Glutamatergic neuron (in vitro differentiated cells): ENCODE measurements around the gene INTS7. TPM values are rescaled to one million over a fixed set of nuclear protein-coding genes. Genes with fewer than 3 reads are reported as not detected.

Experiments
- DNase-seq: peaks from one replicate; pipeline ENCODE4 v3.0.0; 2022
- H3K27ac Mint-ChIP-seq: one replicate; pipeline ENCODE4 v1.8.0; 2020; ENCODE audit warnings: mild to moderate bottlenecking, mixed read lengths, inconsistent platforms; ENCODE audit not compliant: unreplicated experiment
- H3K27me3 Mint-ChIP-seq: one replicate; pipeline ENCODE4 v1.8.0; 2020; ENCODE audit warnings: mild to moderate bottlenecking, moderate library complexity, mixed read lengths, inconsistent platforms; ENCODE audit not compliant: unreplicated experiment
- H3K36me3 Mint-ChIP-seq: one replicate; pipeline ENCODE4 v1.8.0; 2020; ENCODE audit warnings: mild to moderate bottlenecking, mixed read lengths, inconsistent platforms; ENCODE audit not compliant: unreplicated experiment
- H3K4me1 Mint-ChIP-seq: one replicate; pipeline ENCODE4 v1.8.0; 2020; ENCODE audit warnings: mild to moderate bottlenecking, low read depth, mixed read lengths, inconsistent platforms; ENCODE audit not compliant: unreplicated experiment
- H3K4me3 Mint-ChIP-seq: one replicate; pipeline ENCODE4 v1.8.0; 2020; ENCODE audit warnings: mild to moderate bottlenecking, mixed read lengths, inconsistent platforms; ENCODE audit not compliant: unreplicated experiment
- H3K9me3 Mint-ChIP-seq: one replicate; pipeline ENCODE4 v1.8.0; 2020; ENCODE audit warnings: mild to moderate bottlenecking, moderate library complexity, mixed read lengths, inconsistent platforms; ENCODE audit not compliant: unreplicated experiment
- microRNA-seq: library from miRNA; unstranded; fragments of <30 nt; microRNA quantifications from one replicate; pipeline ENCODE4, GENCODE V29; 2020; ENCODE audit not compliant: unreplicated experiment
- total RNA-seq: library from RNA; stranded (reverse); fragmentation: NEBNext Ultra II Directional; extraction: Animal tissue kit (Norgen Biotek cat#: 25700); gene quantifications from one replicate; pipeline ENCODE4 v1.2.1, GENCODE V29; 2021; ENCODE audit not compliant: unreplicated experiment
- TF ChIP-seq, protein P1 (sequence below): fragments of 200-600 bp; sonication (generic); IDR thresholded peaks from one replicate; pipeline ENCODE4 v1.5.0; 2021; ENCODE audit not compliant: partially characterized antibody, unreplicated experiment

Gene INTS7
- total RNA-seq, 1 donor from 2014 or later = 17.6 TPM

DNA sequence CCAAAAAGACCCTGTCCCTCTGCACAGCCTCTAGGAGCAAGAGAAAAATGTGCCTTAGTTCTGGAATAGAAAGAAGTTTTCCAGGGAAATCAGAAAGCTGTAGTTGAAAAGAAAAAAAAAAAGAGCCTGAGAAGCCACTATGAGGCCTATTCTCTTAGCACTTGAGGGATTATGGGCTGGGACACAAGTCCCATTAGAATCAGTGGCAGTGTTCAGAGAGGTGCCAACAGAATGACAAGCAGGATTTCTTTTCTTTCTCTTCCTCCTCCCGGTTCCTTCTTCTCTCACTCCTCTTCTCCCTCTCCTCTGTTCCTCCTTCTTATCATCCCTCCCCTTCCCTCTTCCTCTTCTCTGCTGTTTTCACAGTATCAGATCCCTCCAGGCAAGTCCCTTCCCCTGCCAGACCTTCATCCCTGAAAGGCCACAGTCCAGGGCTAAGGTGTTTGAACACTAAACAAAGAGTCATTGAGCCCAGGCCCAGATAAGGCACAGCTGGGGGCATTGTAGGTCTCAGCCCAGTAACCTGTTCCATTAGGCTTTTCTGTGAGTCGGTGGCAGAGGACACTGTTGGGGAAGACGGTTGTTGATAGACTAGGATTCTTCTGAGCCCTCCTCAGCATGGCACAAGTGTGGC lies 140.1 kb downstream of the INTS7 start:
- Mint-ChIP-seq H3K27ac (no peak overlapping the region), H3K4me3 (no peak overlapping the region), H3K9me3 (no peaks in the 10 kb centered on the region), H3K27me3 (no peaks in the 10 kb centered on the region), H3K36me3 (peaks cover 2% of the 10 kb centered on the region), H3K4me1 (no peaks in the 10 kb centered on the region)
- TF ChIP-seq, protein P1, sequence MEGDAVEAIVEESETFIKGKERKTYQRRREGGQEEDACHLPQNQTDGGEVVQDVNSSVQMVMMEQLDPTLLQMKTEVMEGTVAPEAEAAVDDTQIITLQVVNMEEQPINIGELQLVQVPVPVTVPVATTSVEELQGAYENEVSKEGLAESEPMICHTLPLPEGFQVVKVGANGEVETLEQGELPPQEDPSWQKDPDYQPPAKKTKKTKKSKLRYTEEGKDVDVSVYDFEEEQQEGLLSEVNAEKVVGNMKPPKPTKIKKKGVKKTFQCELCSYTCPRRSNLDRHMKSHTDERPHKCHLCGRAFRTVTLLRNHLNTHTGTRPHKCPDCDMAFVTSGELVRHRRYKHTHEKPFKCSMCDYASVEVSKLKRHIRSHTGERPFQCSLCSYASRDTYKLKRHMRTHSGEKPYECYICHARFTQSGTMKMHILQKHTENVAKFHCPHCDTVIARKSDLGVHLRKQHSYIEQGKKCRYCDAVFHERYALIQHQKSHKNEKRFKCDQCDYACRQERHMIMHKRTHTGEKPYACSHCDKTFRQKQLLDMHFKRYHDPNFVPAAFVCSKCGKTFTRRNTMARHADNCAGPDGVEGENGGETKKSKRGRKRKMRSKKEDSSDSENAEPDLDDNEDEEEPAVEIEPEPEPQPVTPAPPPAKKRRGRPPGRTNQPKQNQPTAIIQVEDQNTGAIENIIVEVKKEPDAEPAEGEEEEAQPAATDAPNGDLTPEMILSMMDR = no peak
- no peak for DNase-seq

DNA sequence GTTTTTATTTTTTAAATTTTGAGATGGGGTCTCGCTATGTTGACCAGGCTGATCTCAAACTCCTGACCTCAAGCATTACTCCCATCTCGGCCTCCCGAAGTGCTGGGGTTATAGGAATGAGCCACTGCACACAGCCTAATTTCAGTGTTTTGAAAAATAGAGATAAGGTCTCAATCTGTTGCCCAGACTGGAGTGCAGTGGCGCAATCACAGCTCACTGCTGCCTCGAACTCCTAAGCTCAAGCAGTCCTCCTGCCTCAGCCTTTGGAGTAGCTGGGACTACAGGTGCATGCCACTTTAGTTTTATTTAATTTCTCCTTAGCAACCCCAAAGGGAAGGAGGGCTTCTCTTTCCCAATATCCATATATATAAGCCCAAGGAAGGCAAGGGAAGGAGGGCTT lies 141.0 kb downstream of the INTS7 start:
- peaks cover 6% of the 10 kb centered on the region for H3K36me3 Mint-ChIP-seq
- H3K4me1 Mint-ChIP-seq = no peaks in the 10 kb centered on the region
- DNase-seq = no peak
- H3K9me3 Mint-ChIP-seq = peaks cover 2% of the 10 kb centered on the region
- H3K27ac Mint-ChIP-seq = no peak overlapping the region
- TF ChIP-seq, protein P1 = no peak
- no peak overlapping the region for H3K4me3 Mint-ChIP-seq
- no peaks in the 10 kb centered on the region for H3K27me3 Mint-ChIP-seq

DNA sequence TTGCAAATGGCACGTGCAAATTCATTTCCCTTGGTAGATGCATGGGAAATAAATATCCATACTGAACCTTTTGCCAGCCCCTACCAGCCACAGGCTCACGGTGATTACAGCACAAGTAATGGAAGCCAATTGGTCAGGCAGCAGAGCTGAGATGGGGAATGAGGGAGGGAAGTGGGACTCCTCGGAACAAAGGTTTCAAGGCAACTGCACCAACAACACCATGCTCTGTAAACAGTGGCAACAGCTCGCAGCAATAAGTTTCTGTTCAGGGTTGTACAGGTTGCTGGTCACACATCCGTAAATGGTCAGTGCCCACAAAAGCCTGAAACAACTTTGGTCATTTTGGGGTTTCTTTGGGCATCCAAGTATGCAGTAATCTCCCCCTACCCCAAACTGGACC lies 142.1 kb downstream of the INTS7 start:
- peaks cover 6% of the 10 kb centered on the region for H3K36me3 Mint-ChIP-seq
- DNase-seq = no peak
- H3K27ac Mint-ChIP-seq = no peak overlapping the region
- no peak overlapping the region for H3K4me3 Mint-ChIP-seq
- peaks cover 2% of the 10 kb centered on the region for H3K9me3 Mint-ChIP-seq
- TF ChIP-seq, protein P1 = no peak
- H3K4me1 Mint-ChIP-seq = no peaks in the 10 kb centered on the region
- H3K27me3 Mint-ChIP-seq = no peaks in the 10 kb centered on the region

DNA sequence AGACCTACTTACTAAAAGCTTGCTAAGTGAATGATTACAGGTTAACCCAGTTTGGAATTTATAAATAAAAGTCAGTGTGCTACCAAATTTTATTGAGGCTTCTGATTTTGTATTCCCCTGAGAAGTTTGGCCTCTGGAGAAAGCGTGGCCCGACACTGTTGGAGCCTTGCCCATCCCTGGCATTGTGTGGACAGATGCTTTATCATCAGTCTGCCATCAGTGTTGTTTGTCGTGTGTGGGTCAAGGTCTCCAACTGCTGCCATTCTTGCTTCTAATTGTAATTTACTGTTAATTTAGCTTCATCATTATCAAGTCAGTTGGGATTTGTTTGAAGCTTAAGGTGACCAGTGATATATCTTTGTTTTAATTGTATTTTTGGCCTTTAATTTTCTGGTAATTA lies 142.8 kb downstream of the INTS7 start:
- TF ChIP-seq, protein P1 = no peak
- Mint-ChIP-seq H3K4me3 (no peak overlapping the region), H3K9me3 (peaks cover 2% of the 10 kb centered on the region), H3K4me1 (no peaks in the 10 kb centered on the region), H3K27ac (no peak overlapping the region), H3K27me3 (no peaks in the 10 kb centered on the region), H3K36me3 (peaks cover 6% of the 10 kb centered on the region)
- no peak for DNase-seq

DNA sequence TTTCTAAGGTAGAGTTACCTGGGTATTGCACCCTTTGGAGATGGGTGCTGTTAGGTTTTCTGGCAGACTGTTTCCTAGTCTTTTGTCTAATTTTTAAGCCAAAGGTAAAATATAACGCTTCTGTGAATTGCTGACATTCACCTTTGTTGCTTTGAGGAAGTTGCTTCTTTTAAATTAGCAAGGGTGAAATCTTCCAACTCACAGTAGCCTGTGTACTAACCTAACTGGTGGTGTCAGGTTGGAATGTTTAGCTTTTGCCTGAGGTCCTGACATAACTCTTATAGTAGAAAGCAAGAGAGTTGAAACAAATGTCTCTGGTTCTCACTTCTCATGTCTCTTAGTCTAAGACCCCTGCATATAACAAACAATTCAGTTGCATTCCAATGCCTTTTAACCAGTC lies 143.6 kb downstream of the INTS7 start:
- no peak for DNase-seq
- no peaks in the 10 kb centered on the region for H3K27me3 Mint-ChIP-seq
- H3K9me3 Mint-ChIP-seq = peaks cover 2% of the 10 kb centered on the region
- H3K4me3 Mint-ChIP-seq = no peak overlapping the region
- H3K36me3 Mint-ChIP-seq = peaks cover 6% of the 10 kb centered on the region
- no peak overlapping the region for H3K27ac Mint-ChIP-seq
- TF ChIP-seq, protein P1 = no peak
- H3K4me1 Mint-ChIP-seq = no peaks in the 10 kb centered on the region

Small RNA genes within 50 kb of the gene (microRNA-seq; reads per million reads assigned to microRNA genes)
- 0.41 reads per million for gene MIR3122

Other genes with a start within 250 kb of the INTS7 start
- gene LPGAT1, start 204.8 kb downstream of the INTS7 start, total RNA-seq = 73.2 TPM
- gene DTL, start 191 bp upstream of the INTS7 start, total RNA-seq = 7.4 TPM
- 2.2 TPM for gene PPP2R5A, start 249.9 kb upstream of the INTS7 start, total RNA-seq